ENCODE results near the gene ADGRF3.
"Not testable (repeated sequence)": the region's sequence is repeated elsewhere in the genome, so short reads cannot be mapped to it uniquely, and the experiment has no call there.

Gene ADGRF3

GRCh38 chr2:26382564-26382963, 36.0 kb upstream of the ADGRF3 start:
- peaks cover 7% of the 10 kb centered on the region; the same call in 1 of the 2 replicates for H3K79me2 ChIP-seq (ENCODE audit: low read length)
- no peaks in the 10 kb centered on the region for H4K20me1 ChIP-seq (ENCODE audit: insufficient read depth, low read length)
- 0 out of 2 replicates have a peak, but pooled peaks cover 6% of the 10 kb centered on the region for H3F3A ChIP-seq (ENCODE audit: insufficient read depth, low read length)
- no peak overlapping the region for H3K27ac ChIP-seq (ENCODE audit: low read length)
- H3K9me2 ChIP-seq (replicated peaks; ENCODE audit: insufficient read depth, low read length) = no peaks in the 10 kb centered on the region
- TF ChIP-seq, protein P1, sequence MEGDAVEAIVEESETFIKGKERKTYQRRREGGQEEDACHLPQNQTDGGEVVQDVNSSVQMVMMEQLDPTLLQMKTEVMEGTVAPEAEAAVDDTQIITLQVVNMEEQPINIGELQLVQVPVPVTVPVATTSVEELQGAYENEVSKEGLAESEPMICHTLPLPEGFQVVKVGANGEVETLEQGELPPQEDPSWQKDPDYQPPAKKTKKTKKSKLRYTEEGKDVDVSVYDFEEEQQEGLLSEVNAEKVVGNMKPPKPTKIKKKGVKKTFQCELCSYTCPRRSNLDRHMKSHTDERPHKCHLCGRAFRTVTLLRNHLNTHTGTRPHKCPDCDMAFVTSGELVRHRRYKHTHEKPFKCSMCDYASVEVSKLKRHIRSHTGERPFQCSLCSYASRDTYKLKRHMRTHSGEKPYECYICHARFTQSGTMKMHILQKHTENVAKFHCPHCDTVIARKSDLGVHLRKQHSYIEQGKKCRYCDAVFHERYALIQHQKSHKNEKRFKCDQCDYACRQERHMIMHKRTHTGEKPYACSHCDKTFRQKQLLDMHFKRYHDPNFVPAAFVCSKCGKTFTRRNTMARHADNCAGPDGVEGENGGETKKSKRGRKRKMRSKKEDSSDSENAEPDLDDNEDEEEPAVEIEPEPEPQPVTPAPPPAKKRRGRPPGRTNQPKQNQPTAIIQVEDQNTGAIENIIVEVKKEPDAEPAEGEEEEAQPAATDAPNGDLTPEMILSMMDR (IDR thresholded peaks at IDR 0.05; ENCODE audit: low read length) = no peak
- TF ChIP-seq EZH2 (optimal IDR thresholded peaks at IDR 0.05; ENCODE audit: low read depth, low read length) = no peak
- no peak for TF ChIP-seq EZH2phosphoT487 (IDR thresholded peaks at IDR 0.05; ENCODE audit: low read length)
- H3K9me3 ChIP-seq (replicated peaks; ENCODE audit: insufficient read depth, low read length) = no peaks in the 10 kb centered on the region
- H3K27me3 ChIP-seq (replicated peaks; ENCODE audit: insufficient read depth, low read length) = no peaks in the 10 kb centered on the region
- H3K4me3 ChIP-seq (ENCODE audit: low read length) = no peak overlapping the region
- peaks cover 13% of the 10 kb centered on the region; the same call in 1 of the 2 replicates for H3K36me3 ChIP-seq (replicated peaks; ENCODE audit: insufficient read depth, low read length)
- H3K9ac ChIP-seq (ENCODE audit: low read length) = no peak overlapping the region
- no peak for DNase-seq
- H3K4me1 ChIP-seq (ENCODE audit: low read length) = 0 out of 2 replicates have a peak, but pooled peaks cover 7% of the 10 kb centered on the region
- no peak overlapping the region for H3K4me2 ChIP-seq (ENCODE audit: low read depth, low read length)
- no peak overlapping the region for H2AFZ ChIP-seq (ENCODE audit: low read length)

- Histone ChIP-seq H4K20me1 (ENCODE audit: insufficient read depth, low read length) (no peaks in the 10 kb centered on the region), H3K27ac (ENCODE audit: low read length) (no peak overlapping the region), H3K4me2 (ENCODE audit: low read depth, low read length) (no peak overlapping the region), H3K9ac (ENCODE audit: low read length) (no peak overlapping the region), H3K36me3 (replicated peaks; ENCODE audit: insufficient read depth, low read length) (peaks cover 6% of the 10 kb centered on the region; the same call in 1 of the 2 replicates), H3K79me2 (ENCODE audit: low read length) (peaks cover 10% of the 10 kb centered on the region; the same call in 1 of the 2 replicates), H3K4me1 (ENCODE audit: low read length) (peaks cover 7% of the 10 kb centered on the region; the same call in 1 of the 2 replicates), H3F3A (ENCODE audit: insufficient read depth, low read length) (0 out of 2 replicates have a peak, but pooled peaks cover 6% of the 10 kb centered on the region), H3K4me3 (ENCODE audit: low read length) (no peak overlapping the region), H3K9me3 (replicated peaks; ENCODE audit: insufficient read depth, low read length) (no peaks in the 10 kb centered on the region), H3K27me3 (replicated peaks; ENCODE audit: insufficient read depth, low read length) (no peaks in the 10 kb centered on the region), H3K9me2 (replicated peaks; ENCODE audit: insufficient read depth, low read length) (no peaks in the 10 kb centered on the region), H2AFZ (ENCODE audit: low read length) (no peak overlapping the region)
- TF ChIP-seq EZH2 (optimal IDR thresholded peaks at IDR 0.05; ENCODE audit: low read depth, low read length) = no peak
- TF ChIP-seq, protein P1 (IDR thresholded peaks at IDR 0.05; ENCODE audit: low read length) = no peak
- TF ChIP-seq EZH2phosphoT487 (IDR thresholded peaks at IDR 0.05; ENCODE audit: low read length) = no peak
- DNase-seq = no peak
These were observed 33.7 kb upstream of the ADGRF3 start for GRCh38 chr2:26380281-26380680.

DNA sequence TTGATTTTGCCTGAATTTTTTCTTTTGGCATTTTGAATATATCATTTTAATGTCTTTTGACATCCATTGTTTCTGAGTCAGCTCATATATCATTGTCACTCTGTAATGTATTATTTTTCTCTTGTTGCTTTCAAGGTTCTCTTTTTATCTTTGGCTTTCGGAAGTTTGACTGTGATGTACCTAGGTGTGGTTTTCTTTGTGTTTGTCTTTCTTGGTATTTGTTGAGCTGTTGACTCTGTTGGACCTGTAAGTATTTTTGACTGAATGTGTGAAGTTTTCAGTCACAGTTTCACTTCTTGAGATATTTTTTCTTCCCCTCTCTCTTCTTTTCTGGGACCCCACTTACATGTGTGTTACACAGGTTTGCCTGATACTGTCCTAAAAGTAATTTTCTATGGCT, 30.2 kb upstream of the ADGRF3 start:
- TF ChIP-seq, protein P1 (IDR thresholded peaks at IDR 0.05; ENCODE audit: low read length) = no peak
- TF ChIP-seq EZH2phosphoT487 (IDR thresholded peaks at IDR 0.05; ENCODE audit: low read length) = no peak
- TF ChIP-seq EZH2 (optimal IDR thresholded peaks at IDR 0.05; ENCODE audit: low read depth, low read length) = no peak
- Histone ChIP-seq H3K4me1 (ENCODE audit: low read length) (no peaks in the 10 kb centered on the region; the same call in 1 of the 2 replicates), H3K4me3 (ENCODE audit: low read length) (no peak overlapping the region), H3K9me3 (replicated peaks; ENCODE audit: insufficient read depth, low read length) (no peaks in the 10 kb centered on the region), H3K27ac (ENCODE audit: low read length) (no peak overlapping the region), H3F3A (ENCODE audit: insufficient read depth, low read length) (0 out of 2 replicates have a peak, but pooled peaks cover 5% of the 10 kb centered on the region), H3K79me2 (ENCODE audit: low read length) (peaks cover 17% of the 10 kb centered on the region; the same call in 1 of the 2 replicates), H3K4me2 (ENCODE audit: low read depth, low read length) (no peak overlapping the region), H3K9me2 (replicated peaks; ENCODE audit: insufficient read depth, low read length) (no peaks in the 10 kb centered on the region), H3K27me3 (replicated peaks; ENCODE audit: insufficient read depth, low read length) (no peaks in the 10 kb centered on the region), H3K9ac (ENCODE audit: low read length) (no peak overlapping the region), H4K20me1 (ENCODE audit: insufficient read depth, low read length) (no peaks in the 10 kb centered on the region), H2AFZ (ENCODE audit: low read length) (no peak overlapping the region), H3K36me3 (replicated peaks; ENCODE audit: insufficient read depth, low read length) (peaks cover 12% of the 10 kb centered on the region; the same call in 1 of the 2 replicates)
- DNase-seq = no peak

DNA sequence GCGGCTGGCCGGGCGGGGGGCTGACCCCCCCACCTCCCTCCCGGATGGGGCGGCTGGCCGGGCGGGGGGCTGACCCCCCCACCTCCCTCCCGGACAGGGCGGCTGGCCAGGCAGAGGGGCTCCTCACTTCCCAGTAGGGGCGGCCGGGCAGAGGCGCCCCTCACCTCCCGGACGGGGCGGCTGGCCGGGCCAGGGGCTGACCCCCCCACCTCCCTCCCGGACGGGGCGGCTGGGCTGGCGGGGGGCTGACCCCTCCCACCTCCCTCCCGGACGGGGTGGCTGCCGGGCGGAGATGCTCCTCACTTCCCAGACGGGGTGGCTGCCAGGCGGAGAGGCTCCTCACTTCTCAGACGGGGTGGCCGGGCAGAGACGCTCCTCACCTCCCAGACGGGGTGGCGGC, 24.3 kb upstream of the ADGRF3 start:
- H2AFZ ChIP-seq (ENCODE audit: low read length); H3K4me3 ChIP-seq (ENCODE audit: low read length); H3K27ac ChIP-seq (ENCODE audit: low read length); H3K4me2 ChIP-seq (ENCODE audit: low read depth, low read length); H3K9me2 ChIP-seq (replicated peaks; ENCODE audit: insufficient read depth, low read length); H4K20me1 ChIP-seq (ENCODE audit: insufficient read depth, low read length); H3K27me3 ChIP-seq (replicated peaks; ENCODE audit: insufficient read depth, low read length); H3F3A ChIP-seq (ENCODE audit: insufficient read depth, low read length); H3K9me3 ChIP-seq (replicated peaks; ENCODE audit: insufficient read depth, low read length); DNase-seq; H3K9ac ChIP-seq (ENCODE audit: low read length); H3K4me1 ChIP-seq (ENCODE audit: low read length): not testable (repeated sequence)
- peaks cover 12% of the 10 kb centered on the region for H3K36me3 ChIP-seq (replicated peaks; ENCODE audit: insufficient read depth, low read length)
- H3K79me2 ChIP-seq (ENCODE audit: low read length) = peaks cover 21% of the 10 kb centered on the region

DNA sequence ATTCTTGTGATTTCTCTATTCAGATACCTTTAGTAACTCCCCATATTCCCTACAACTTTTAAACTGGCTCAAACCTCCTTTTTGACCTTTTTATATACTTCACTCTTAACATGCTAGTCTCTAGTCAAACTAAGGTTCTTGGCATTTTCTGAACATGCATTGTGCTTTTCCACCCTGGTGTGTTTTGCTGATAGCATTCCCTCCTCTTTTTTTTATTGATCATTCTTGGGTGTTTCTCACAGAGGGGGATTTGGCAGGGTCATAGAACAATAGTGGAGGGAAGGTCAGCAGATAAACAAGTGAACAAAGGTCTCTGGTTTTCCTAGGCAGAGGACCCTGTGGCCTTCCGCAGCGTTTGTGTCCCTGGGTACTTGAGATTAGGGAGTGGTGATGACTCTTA, 23.1 kb upstream of the ADGRF3 start:
- H3K9me2 ChIP-seq (replicated peaks; ENCODE audit: insufficient read depth, low read length); H2AFZ ChIP-seq (ENCODE audit: low read length); H3F3A ChIP-seq (ENCODE audit: insufficient read depth, low read length); H3K27ac ChIP-seq (ENCODE audit: low read length); H3K27me3 ChIP-seq (replicated peaks; ENCODE audit: insufficient read depth, low read length); H3K9ac ChIP-seq (ENCODE audit: low read length); H3K9me3 ChIP-seq (replicated peaks; ENCODE audit: insufficient read depth, low read length); H4K20me1 ChIP-seq (ENCODE audit: insufficient read depth, low read length); DNase-seq; H3K4me1 ChIP-seq (ENCODE audit: low read length); H3K4me3 ChIP-seq (ENCODE audit: low read length); H3K4me2 ChIP-seq (ENCODE audit: low read depth, low read length): not testable (repeated sequence)
- Histone ChIP-seq H3K36me3 (replicated peaks; ENCODE audit: insufficient read depth, low read length) (peaks cover 14% of the 10 kb centered on the region), H3K79me2 (ENCODE audit: low read length) (peaks cover 25% of the 10 kb centered on the region)
